Kidney (tissue), 14 donors: Measurements from ENCODE around the gene ASMTL. TPM values are rescaled to one million over a fixed set of nuclear protein-coding genes. Genes with fewer than 3 reads are reported as not detected.

ENCODE experiments used
- DNase-seq, 5 donors: peaks; one replicate each; pipeline ENCODE4 v3.0.0-alpha.2; 2013 to 2020
- FAIRE-seq: peaks from 2 replicates; lab custom pipeline; 2012; peaks lifted over from hg19 to GRCh38; lab: Jason Lieb, UNC
- H3K27ac ChIP-seq, 2 donors: one replicate each; pipeline ENCODE4 v1.7.0; 2013; ENCODE audit warnings: low read depth in 2 of 2, low read length in 2 of 2, inconsistent platforms in 1 of 2
- H3K27me3 ChIP-seq: one replicate; pipeline ENCODE4 v1.7.1; 2013; ENCODE audit warnings: low read length, inconsistent platforms; ENCODE audit not compliant: control insufficient read depth, insufficient read depth
- H3K36me3 ChIP-seq, 3 donors: one replicate each; pipeline versions ENCODE4 v1.7.0 to v1.7.1; 2013; ENCODE audit warnings: low read length in 3 of 3, control low read depth in 1 of 3, inconsistent platforms in 1 of 3; ENCODE audit not compliant: insufficient read depth in 3 of 3, control insufficient read depth in 2 of 3
- H3K4me1 ChIP-seq, 3 donors: one replicate each; pipeline versions ENCODE4 v1.7.0 to v1.7.1; 2013; ENCODE audit warnings: low read length in 3 of 3, inconsistent platforms in 1 of 3, low read depth in 1 of 3; ENCODE audit not compliant: control insufficient read depth in 2 of 3, insufficient read depth in 2 of 3
- H3K4me3 ChIP-seq, 3 donors: one replicate each; pipeline versions ENCODE4 v1.7.0 to v1.8.1; 2013; ENCODE audit warnings: low read length in 3 of 3, control low read depth in 1 of 3, inconsistent platforms in 1 of 3
- H3K9ac ChIP-seq, 3 donors: one replicate each; pipeline versions ENCODE4 v1.7.0 to v1.7.1; 2013; ENCODE audit warnings: low read length in 3 of 3, control low read depth in 1 of 3, inconsistent platforms in 1 of 3
- H3K9me3 ChIP-seq, 3 donors: one replicate each; pipeline versions ENCODE4 v1.7.0 to v1.7.1; 2013; ENCODE audit warnings: low read length in 3 of 3, control low read depth in 1 of 3, inconsistent platforms in 1 of 3; ENCODE audit not compliant: control insufficient read depth in 2 of 3, insufficient read depth in 1 of 3
- CTCF ChIP-seq: IDR thresholded peaks from 3 replicates; pipeline ENCODE4 v1.5.1; 2012; ENCODE audit warnings: mild to moderate bottlenecking, moderate library complexity, borderline replicate concordance; ENCODE audit not compliant: insufficient read depth; ENCODE audit errors: extremely low read depth
- intact Hi-C: fragments of 100-400 bp; cut with DNase I; formaldehyde crosslinking; loops from one replicate; pipeline ENCODE4 v1.11.1; 2022
- polyA plus RNA-seq: library from polyadenylated mRNA; stranded (reverse); fragments of 350-450 nt; fragmentation: Illumina TruSeq; extraction: RNeasy Lipid Tissue Mini Kit (QIAGEN cat#74804); gene quantifications from one replicate; pipeline ENCODE4 v1.2.3, GENCODE V29; 2014; ENCODE audit warnings: low read depth, low replicate concordance; ENCODE audit not compliant: insufficient read depth
- total RNA-seq: library from RNA; stranded (reverse); fragmentation: NEBNext Ultra II Directional; extraction: Animal tissue kit (Norgen Biotek cat#: 25700); gene quantifications from one replicate; pipeline ENCODE4 v1.2.1, GENCODE V29; 2021
- donor health status: control.
- donor health status: control.
- donor health status: control.
- donor health status: control.
- donor health status: control.
- donor health status: DM: yes; HTN: yes; CAD: no.
- donor health status: Normal renal cell carcinoma (clear cell type).

ASMTL gene
- total and polyA plus RNA-seq, 2 donors from 2014 or later: 29.9 to 33.3 TPM

- no peaks in the 10 kb centered on the region for H3K27me3 ChIP-seq
- H3K4me1 ChIP-seq: no peaks in the 10 kb centered on the region
- DNase-seq (peak in 1 of 5 donors; percentile 51), FAIRE-seq (no peak)
- no peak for TF ChIP-seq CTCF
- no peak overlapping the region for H3K27ac ChIP-seq
- no peak overlapping the region for H3K9ac ChIP-seq
- H3K4me3 ChIP-seq: no peak overlapping the region
- intact Hi-C loops: no loop called here
- H3K36me3 ChIP-seq: peaks cover 13 to 22% (median 18%) of the 10 kb centered on the region in 3 donors
- H3K9me3 ChIP-seq: peaks cover 0 to 9% (median 2%) of the 10 kb centered on the region in 3 donors
Measured at GRCh38 chrX:1417921-1418771, 34.6 kb downstream of the ASMTL start.

GRCh38 chrX:1416965-1417760 lies 35.5 kb downstream of the ASMTL start:
- FAIRE-seq (no peak), DNase-seq (peak in 1 of 5 donors; percentile 7)
- intact Hi-C loops: no loop called here
- Histone ChIP-seq H3K9me3 (peaks cover 0 to 4% (median 2%) of the 10 kb centered on the region in 3 donors), H3K27ac (no peak overlapping the region), H3K4me1 (no peaks in the 10 kb centered on the region), H3K4me3 (no peak overlapping the region), H3K9ac (no peak overlapping the region), H3K27me3 (no peaks in the 10 kb centered on the region), H3K36me3 (peaks cover 13 to 22% (median 18%) of the 10 kb centered on the region in 3 donors)
- no peak for TF ChIP-seq CTCF

- no peak for TF ChIP-seq CTCF
- no peak overlapping the region for H3K4me3 ChIP-seq
- no peak overlapping the region for H3K27ac ChIP-seq
- intact Hi-C loops: no loop called here
- H3K4me1 ChIP-seq: no peaks in the 10 kb centered on the region
- peaks cover 0 to 4% (median 0%) of the 10 kb centered on the region in 3 donors for H3K9me3 ChIP-seq
- H3K9ac ChIP-seq: no peak overlapping the region
- no peaks in the 10 kb centered on the region for H3K27me3 ChIP-seq
- no peak for FAIRE-seq
- peaks cover 13 to 19% (median 15%) of the 10 kb centered on the region in 3 donors for H3K36me3 ChIP-seq
- DNase-seq: peak in 1 of 5 donors; percentile 23
Measured at GRCh38 chrX:1416327-1416784, 36.4 kb downstream of the ASMTL start.
